ENCODE results near the gene DNAJB8.

DNA sequence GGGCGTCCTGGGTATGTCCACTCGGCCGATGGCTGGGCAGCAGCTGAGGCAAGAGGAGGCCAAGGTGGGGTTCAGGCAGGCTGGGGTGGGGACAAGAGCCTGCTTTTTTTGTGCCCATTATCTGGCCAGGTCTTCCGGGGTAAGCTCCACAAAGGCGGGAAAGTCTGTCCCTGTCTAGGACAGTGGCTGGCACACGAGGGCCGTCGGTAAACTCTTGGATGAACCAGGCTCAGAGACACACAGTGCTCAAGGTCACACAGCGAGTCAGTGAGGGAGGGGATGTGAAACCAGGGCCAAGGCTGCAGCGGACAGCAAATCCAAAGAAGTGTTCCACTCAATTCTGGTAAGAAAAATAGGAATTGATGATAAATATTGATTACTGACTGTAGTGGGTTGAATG, 2.9 kb downstream of the DNAJB8 start:
- TF ChIP-seq, protein P1, sequence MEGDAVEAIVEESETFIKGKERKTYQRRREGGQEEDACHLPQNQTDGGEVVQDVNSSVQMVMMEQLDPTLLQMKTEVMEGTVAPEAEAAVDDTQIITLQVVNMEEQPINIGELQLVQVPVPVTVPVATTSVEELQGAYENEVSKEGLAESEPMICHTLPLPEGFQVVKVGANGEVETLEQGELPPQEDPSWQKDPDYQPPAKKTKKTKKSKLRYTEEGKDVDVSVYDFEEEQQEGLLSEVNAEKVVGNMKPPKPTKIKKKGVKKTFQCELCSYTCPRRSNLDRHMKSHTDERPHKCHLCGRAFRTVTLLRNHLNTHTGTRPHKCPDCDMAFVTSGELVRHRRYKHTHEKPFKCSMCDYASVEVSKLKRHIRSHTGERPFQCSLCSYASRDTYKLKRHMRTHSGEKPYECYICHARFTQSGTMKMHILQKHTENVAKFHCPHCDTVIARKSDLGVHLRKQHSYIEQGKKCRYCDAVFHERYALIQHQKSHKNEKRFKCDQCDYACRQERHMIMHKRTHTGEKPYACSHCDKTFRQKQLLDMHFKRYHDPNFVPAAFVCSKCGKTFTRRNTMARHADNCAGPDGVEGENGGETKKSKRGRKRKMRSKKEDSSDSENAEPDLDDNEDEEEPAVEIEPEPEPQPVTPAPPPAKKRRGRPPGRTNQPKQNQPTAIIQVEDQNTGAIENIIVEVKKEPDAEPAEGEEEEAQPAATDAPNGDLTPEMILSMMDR (IDR thresholded peaks at IDR 0.05; ENCODE audit: insufficient read depth, low read depth, low read length): no peak
- no peak for TF ChIP-seq EZH2 (IDR thresholded peaks at IDR 0.05; ENCODE audit: insufficient read depth, low read length)
